Keratinocyte (primary cell): Measurements from ENCODE around the gene RPL39. TPM values are rescaled to one million over a fixed set of nuclear protein-coding genes. Genes with fewer than 3 reads are reported as not detected.

Experiments used
- DNase-seq: peaks from one replicate; pipeline ENCODE4 v3.0.0-alpha.2; 2011; ENCODE audit warnings: low read depth, missing footprints, low spot score
- FAIRE-seq: peaks from 2 replicates; lab custom pipeline; 2011; peaks lifted over from hg19 to GRCh38; lab: Jason Lieb, UNC
- H2AFZ ChIP-seq: 2 replicates; pipeline ENCODE4 v1.6.0; 2012; ENCODE audit warnings: low read length, control low read depth, inconsistent platforms; ENCODE audit not compliant: control insufficient read depth
- H3K27ac ChIP-seq: 2 replicates; pipeline ENCODE4 v1.5.1; 2011; ENCODE audit warnings: low read length; ENCODE audit not compliant: control insufficient read depth, insufficient read depth
- H3K27me3 ChIP-seq: 3 replicates; pipeline ENCODE4 v1.6.0; 2011; ENCODE audit warnings: low read length; ENCODE audit not compliant: control insufficient read depth, insufficient read depth; ENCODE audit errors: extremely low read depth
- H3K36me3 ChIP-seq, 2 experiments: 2 replicates in 1 of 2; 3 replicates in 1 of 2; pipeline ENCODE4 v1.5.1; 2011; ENCODE audit warnings: low read length in 2 of 2, mild to moderate bottlenecking in 1 of 2; ENCODE audit not compliant: control insufficient read depth in 2 of 2, insufficient read depth in 2 of 2; ENCODE audit errors: extremely low read depth in 1 of 2
- H3K4me1 ChIP-seq: 3 replicates; pipeline ENCODE4 v1.5.1; 2011; ENCODE audit warnings: low read length; ENCODE audit not compliant: control insufficient read depth, insufficient read depth; ENCODE audit errors: extremely low read depth
- H3K4me2 ChIP-seq: 3 replicates; pipeline ENCODE4 v1.6.0; 2011; ENCODE audit warnings: low read depth, low read length; ENCODE audit not compliant: control insufficient read depth, insufficient read depth; ENCODE audit errors: extremely low read depth
- H3K4me3 ChIP-seq, 3 experiments: fragments of 200-600 bp in 1 of 3; sonication (generic) in 1 of 3; 2 replicates in 2 of 3; 3 replicates in 1 of 3; pipeline ENCODE4 v1.5.1; 2011 to 2016; ENCODE audit warnings: low read length in 3 of 3, mild to moderate bottlenecking in 3 of 3, control low read depth in 2 of 3, inconsistent platforms in 1 of 3, low read depth in 1 of 3, mixed read lengths in 1 of 3, mixed run types in 1 of 3, moderate library complexity in 1 of 3; ENCODE audit not compliant: control insufficient read depth in 2 of 3, insufficient read depth in 2 of 3; ENCODE audit errors: extremely low read depth in 1 of 3
- H3K79me2 ChIP-seq: 2 replicates; pipeline ENCODE4 v1.6.0; 2012; ENCODE audit warnings: low read length; ENCODE audit not compliant: control insufficient read depth, insufficient read depth
- H3K9ac ChIP-seq: 3 replicates; pipeline ENCODE4 v1.6.0; 2011; ENCODE audit warnings: low read length; ENCODE audit not compliant: control insufficient read depth, insufficient read depth; ENCODE audit errors: extremely low read depth
- H3K9me1 ChIP-seq: 3 replicates; pipeline ENCODE4 v1.6.0; 2011; ENCODE audit warnings: low read length; ENCODE audit not compliant: control insufficient read depth, insufficient read depth; ENCODE audit errors: extremely low read depth
- H3K9me3 ChIP-seq: 2 replicates; pipeline ENCODE4 v1.5.1; 2012; ENCODE audit warnings: low read depth, low read length; ENCODE audit not compliant: control insufficient read depth
- H4K20me1 ChIP-seq: 3 replicates; pipeline ENCODE4 v1.6.0; 2011; ENCODE audit warnings: low read length; ENCODE audit not compliant: control insufficient read depth, insufficient read depth; ENCODE audit errors: extremely low read depth
- CTCF ChIP-seq, 3 experiments: IDR thresholded peaks in 1 of 3; conservative IDR thresholded peaks in 1 of 3; optimal IDR thresholded peaks in 1 of 3; 2 replicates in 2 of 3; 3 replicates in 1 of 3; pipeline versions ENCODE3 to v1.5.1; 2011; ENCODE audit warnings: low read length in 3 of 3, mild to moderate bottlenecking in 3 of 3, moderate library complexity in 2 of 3, control low read depth in 1 of 3, inconsistent platforms in 1 of 3; ENCODE audit not compliant: insufficient read depth in 2 of 3; ENCODE audit errors: extremely low read depth in 1 of 3
- EZH2 ChIP-seq: IDR thresholded peaks from one replicate; pipeline ENCODE4 v1.6.1; 2012; ENCODE audit warnings: inconsistent platforms, mild to moderate bottlenecking, low read length, moderate library complexity
- dilution Hi-C: fragments of 300-500 bp; cut with MboI; formaldehyde crosslinking; loops from one replicate; pipeline ENCODE4 v1.7.0; 2020; ENCODE audit warnings: low sequenced_read_pairs; ENCODE audit not compliant: extremely low pct_ligation_motif_present
- polyA plus RNA-seq, 5 experiments: library from polyadenylated mRNA; depleted of rRNA in 3 of 5; stranded (reverse) in 3 of 5; stranded (forward) in 1 of 5; unstranded in 1 of 5; fragments of >200 nt; gene quantifications; 1 replicate in 1 of 5; 2 replicates in 3 of 5; 3 replicates in 1 of 5; pipeline versions ENCODE4 v1.2.1 to v1.2.3, GENCODE V29; 2011 to 2012; ENCODE audit warnings: missing spikeins in 2 of 5, low read depth in 1 of 5, low replicate concordance in 1 of 5
- small RNA-seq, 3 experiments: library from RNA; depleted of rRNA; stranded (forward); fragments of <200 nt; gene quantifications; one replicate each; pipeline ENCODE3, GENCODE V24; 2012; ENCODE audit warnings: low read depth in 3 of 3, low replicate concordance in 1 of 3; ENCODE audit not compliant: insufficient read length in 3 of 3

RPL39 gene
- polyA plus RNA-seq, 1 donor (not counting 4 experiments of a cell fraction or from before 2014, with no cell fraction given): 2,842 TPM

GRCh38 chrX:119745283-119745848 is 46.1 kb downstream of the RPL39 start:
- dilution Hi-C loops: no loop called here
- FAIRE-seq (no peak), DNase-seq (no peak)
- Histone ChIP-seq H3K9ac (no peak overlapping the region), H3K36me3 (no peaks in the 10 kb centered on the region), H3K4me2 (no peak overlapping the region), H3K9me1 (no peaks in the 10 kb centered on the region), H3K27ac (no peak overlapping the region), H2AFZ (no peak overlapping the region), H3K4me3 (no peak overlapping the region), H3K4me1 (no peaks in the 10 kb centered on the region), H4K20me1 (no peaks in the 10 kb centered on the region), H3K9me3 (no peaks in the 10 kb centered on the region), H3K79me2 (no peaks in the 10 kb centered on the region), H3K27me3 (no peaks in the 10 kb centered on the region)
- TF ChIP-seq CTCF (optimal IDR thresholded peaks at IDR 0.05 in 1 of 3, IDR thresholded peaks at IDR 0.05 in 1 of 3, conservative IDR thresholded peaks at IDR 0.05 in 1 of 3; ENCODE audit: extremely low read depth in 1 of 3, insufficient read depth in 2 of 3, low read length in 3 of 3) (no peak), EZH2 (no peak)

GRCh38 chrX:119738742-119739141 is 52.7 kb downstream of the RPL39 start:
- H3K9me3 ChIP-seq: no peaks in the 10 kb centered on the region
- dilution Hi-C loops: no loop called here
- no peaks in the 10 kb centered on the region for H3K27me3 ChIP-seq
- H3K4me2 ChIP-seq: no peak overlapping the region
- H4K20me1 ChIP-seq: no peaks in the 10 kb centered on the region
- H3K9me1 ChIP-seq: no peaks in the 10 kb centered on the region
- no peak overlapping the region for H2AFZ ChIP-seq
- H3K4me3 ChIP-seq: no peak overlapping the region
- no peaks in the 10 kb centered on the region for H3K79me2 ChIP-seq
- DNase-seq (no peak), FAIRE-seq (no peak)
- no peaks in the 10 kb centered on the region for H3K36me3 ChIP-seq
- H3K27ac ChIP-seq: no peak overlapping the region
- TF ChIP-seq CTCF (optimal IDR thresholded peaks at IDR 0.05 in 1 of 3, IDR thresholded peaks at IDR 0.05 in 1 of 3, conservative IDR thresholded peaks at IDR 0.05 in 1 of 3; ENCODE audit: extremely low read depth in 1 of 3, insufficient read depth in 2 of 3, low read length in 3 of 3) (no peak), EZH2 (no peak)
- H3K4me1 ChIP-seq: no peaks in the 10 kb centered on the region
- no peak overlapping the region for H3K9ac ChIP-seq

Small RNA genes within 50 kb of the gene (small RNA-seq; reads per million reads assigned to genes)
- gene SNORA69: 0.33 to 5.0 (median 0.67) reads per million in 3 experiments

Other genes starting within 250 kb of the RPL39 start
- gene STEEP1, start 226.2 kb downstream of the RPL39 start, polyA plus RNA-seq: 19.5 to 23.3 TPM (median 19.7 TPM) in 3 replicates
- 49.0 to 81.6 TPM (median 76.2 TPM) in 3 replicates for gene UBE2A, start 217.1 kb downstream of the RPL39 start, polyA plus RNA-seq
- 6.8 to 11.0 TPM (median 10.6 TPM) in 3 replicates for gene NKRF, start 185.2 kb downstream of the RPL39 start, polyA plus RNA-seq
- 9.8 to 14.0 TPM (median 12.6 TPM) in 3 replicates for gene SEPTIN6, start 98.5 kb downstream of the RPL39 start, polyA plus RNA-seq
- gene SOWAHD, start 33.0 kb downstream of the RPL39 start, polyA plus RNA-seq: 0.05 TPM in 2 of 3 replicates, not detected in the other
- 4.9 to 9.5 TPM (median 7.2 TPM) in 3 replicates for gene UPF3B, start 61.3 kb upstream of the RPL39 start, polyA plus RNA-seq
- 8.4 to 11.6 TPM (median 10.5 TPM) in 3 replicates for gene RNF113A, start 80.1 kb upstream of the RPL39 start, polyA plus RNA-seq
- gene NDUFA1, start 80.2 kb upstream of the RPL39 start, polyA plus RNA-seq: 150 to 282 TPM (median 207 TPM) in 3 replicates
- not detected in 3 replicates for gene AKAP14, start 104.3 kb upstream of the RPL39 start, polyA plus RNA-seq
- gene NKAP, start 152.1 kb upstream of the RPL39 start, polyA plus RNA-seq: 2.3 to 4.6 TPM (median 3.1 TPM) in 3 replicates